ENCODE results near the gene CEP131. TPM values are rescaled to one million over a fixed set of nuclear protein-coding genes. Genes with fewer than 3 reads are reported as not detected.
A peak's percentile ranks its signal among the peaks of the same experiment; 100 is the strongest.

The CEP131 gene
- total RNA-seq, 4 donors from 2014 or later: 3.5 to 77.6 (median 9.8) TPM

DNA sequence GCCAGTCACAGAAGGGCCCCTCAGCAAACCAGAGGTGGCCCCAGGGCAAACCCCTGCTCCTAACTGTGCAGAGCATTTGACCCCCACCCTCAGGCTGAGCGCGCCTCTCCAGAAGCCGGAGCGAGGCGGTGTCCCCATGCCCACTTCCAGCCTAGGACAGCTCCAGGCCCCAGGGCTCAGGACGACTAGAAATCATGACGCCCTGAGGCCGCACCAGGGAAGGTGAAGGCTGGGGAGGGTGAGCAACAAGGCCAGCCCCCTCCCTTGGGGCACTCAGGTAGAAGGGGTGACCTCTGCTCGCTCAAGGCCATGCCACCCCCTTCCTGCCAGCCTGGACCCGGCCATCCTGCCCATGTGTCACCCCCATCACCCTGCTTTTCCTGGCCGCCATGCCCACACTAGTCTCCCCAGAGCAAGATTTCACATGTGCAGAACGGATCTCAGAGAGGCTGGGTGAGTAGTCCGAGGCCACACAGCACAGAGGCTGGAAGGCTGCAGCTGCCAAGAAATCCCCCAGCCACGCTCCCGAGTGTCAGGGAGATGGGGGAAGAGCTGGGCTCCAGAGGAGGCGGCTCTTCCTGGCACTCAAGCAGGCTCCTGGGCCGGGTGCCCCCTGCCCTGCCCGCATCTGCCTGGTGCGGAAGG lies 59.6 kb downstream of the CEP131 start:
- no peak for DNase-seq
- Histone ChIP-seq H3K9me3 (no peaks in the 10 kb centered on the region), H3K36me3 (no peaks in the 10 kb centered on the region), H3K4me1 (peaks cover 0 to 8% (median 2%) of the 10 kb centered on the region in 4 donors), H3K27me3 (peaks cover 0 to 4% of the 10 kb centered on the region in 2 donors), H3K4me3 (no peak overlapping the region), H3K27ac (no peak overlapping the region)
- TF ChIP-seq POLR2A (IDR thresholded peaks at IDR 0.05) (no peak), CTCF (IDR thresholded peaks at IDR 0.05) (no peak)

- Histone ChIP-seq H3K27me3 (peaks cover 0 to 4% of the 10 kb centered on the region in 2 donors), H3K4me1 (peaks cover 0 to 8% (median 2%) of the 10 kb centered on the region in 4 donors), H3K27ac (no peak overlapping the region), H3K9me3 (no peaks in the 10 kb centered on the region), H3K4me3 (no peak overlapping the region), H3K36me3 (no peaks in the 10 kb centered on the region)
- no peak for DNase-seq
- TF ChIP-seq CTCF (IDR thresholded peaks at IDR 0.05): no peak
- no peak for TF ChIP-seq POLR2A (IDR thresholded peaks at IDR 0.05)
Observed at GRCh38 chr17:81162491-81162890, 60.3 kb downstream of the CEP131 start.

GRCh38 chr17:81161972-81162371 lies 60.8 kb downstream of the CEP131 start:
- Histone ChIP-seq H3K27ac (no peak overlapping the region), H3K36me3 (no peaks in the 10 kb centered on the region), H3K27me3 (peaks cover 0 to 4% of the 10 kb centered on the region in 2 donors)

GRCh38 chr17:81161536-81161935 lies 61.2 kb downstream of the CEP131 start:
- no peak for DNase-seq
- Histone ChIP-seq H3K27me3 (peaks cover 0 to 4% of the 10 kb centered on the region in 2 donors), H3K36me3 (no peaks in the 10 kb centered on the region), H3K27ac (no peak overlapping the region), H3K9me3 (no peaks in the 10 kb centered on the region), H3K4me3 (no peak overlapping the region), H3K4me1 (peaks cover 0 to 8% (median 2%) of the 10 kb centered on the region in 4 donors)
- no peak for TF ChIP-seq CTCF (IDR thresholded peaks at IDR 0.05)
- TF ChIP-seq POLR2A (IDR thresholded peaks at IDR 0.05): no peak

More at GRCh38 chr17:81161972-81162371, 60.8 kb downstream of the CEP131 start:
- DNase-seq: no peak
- H3K4me3 ChIP-seq: no peak overlapping the region
- no peak for TF ChIP-seq POLR2A (IDR thresholded peaks at IDR 0.05)
- no peak for TF ChIP-seq CTCF (IDR thresholded peaks at IDR 0.05)
- no peaks in the 10 kb centered on the region for H3K9me3 ChIP-seq
- peaks cover 0 to 8% (median 2%) of the 10 kb centered on the region in 4 donors for H3K4me1 ChIP-seq

DNA sequence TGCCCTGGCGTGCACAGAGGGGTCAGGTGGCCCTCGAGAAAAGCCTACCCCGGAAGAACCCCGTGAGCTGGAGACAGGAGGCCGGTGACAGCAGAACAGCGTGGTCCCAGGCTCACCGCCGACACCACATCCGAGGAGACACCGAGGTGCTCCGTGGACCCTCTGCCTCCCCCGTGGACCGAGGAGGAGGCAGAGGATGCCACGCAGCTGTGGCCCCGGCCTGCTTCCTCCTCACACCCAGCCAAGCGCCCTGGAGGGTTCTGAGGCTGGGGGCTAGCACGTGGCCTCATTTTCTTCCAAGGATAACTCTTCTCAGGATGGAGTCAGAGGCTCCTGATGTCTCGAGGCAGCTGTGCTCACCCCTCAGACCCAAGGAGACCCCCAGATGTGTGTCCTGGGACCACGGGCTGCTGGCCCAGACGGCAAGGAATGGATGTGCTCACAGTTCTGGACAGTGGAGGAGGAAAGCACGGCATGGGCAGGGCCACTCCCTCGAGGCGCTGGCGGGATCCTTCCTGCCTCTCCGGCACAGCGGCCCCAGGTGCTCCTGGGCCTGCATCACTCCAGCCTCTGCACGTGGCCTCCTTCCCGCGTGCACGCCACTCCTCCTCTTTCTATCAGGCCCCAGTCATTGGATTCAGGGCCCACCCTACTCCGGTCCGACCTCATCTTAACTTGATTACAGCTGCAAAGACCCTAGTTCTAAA lies 61.9 kb downstream of the CEP131 start:
- H3K4me3 ChIP-seq: peak overlapping the region in 1 of 4 donors; percentile 46
- peaks cover 0 to 8% (median 2%) of the 10 kb centered on the region in 4 donors for H3K4me1 ChIP-seq
- H3K27ac ChIP-seq: peak overlapping the region in 1 of 4 donors; percentile 58
- no peaks in the 10 kb centered on the region for H3K36me3 ChIP-seq
- no peak for TF ChIP-seq POLR2A (IDR thresholded peaks at IDR 0.05)
- peaks cover 0 to 4% of the 10 kb centered on the region in 2 donors for H3K27me3 ChIP-seq
- DNase-seq: no peak
- no peaks in the 10 kb centered on the region for H3K9me3 ChIP-seq

- Histone ChIP-seq H3K4me3 (peak overlapping the region; percentile 20 to 46 (median 30)), H3K27ac (peak overlapping the region in 2 of 4 donors; percentile 3 to 58), H3K9me3 (no peaks in the 10 kb centered on the region), H3K27me3 (no peaks in the 10 kb centered on the region), H3K4me1 (peaks cover 0 to 4% (median 0%) of the 10 kb centered on the region in 4 donors), H3K36me3 (no peaks in the 10 kb centered on the region)
- peak in 1 of 3 donors; percentile 56 for DNase-seq
- no peak for TF ChIP-seq CTCF (IDR thresholded peaks at IDR 0.05)
- TF ChIP-seq POLR2A (IDR thresholded peaks at IDR 0.05): no peak
Observed at GRCh38 chr17:81160306-81160705, 62.5 kb downstream of the CEP131 start.
